IMR-90 (cell line): ENCODE measurements around the gene NPR3. TPM values are rescaled to one million over a fixed set of nuclear protein-coding genes. Genes with fewer than 3 reads are reported as not detected.
A peak's percentile ranks its signal among the peaks of the same experiment; 100 is the strongest.

ENCODE experiments used
- ATAC-seq: fragments of 200-7000 bp; cut with Tn5 transposase; 2 replicates; pipeline ENCODE4 v1.9.1; 2020; ENCODE audit warnings: low read depth, mild to moderate bottlenecking, moderate library complexity
- BruUV-seq: library from RNA; stranded (reverse); fragments of 400-500 nt; replicated peaks from 2 replicates; lab custom pipeline; 2021; lab: Mats Ljungman, UMichigan
- CTCF ChIA-PET: fragments of 300-600 bp; formaldehyde crosslinking; extraction: SDS; loops from one replicate; lab custom pipeline; 2021; ENCODE audit warnings: antibody characterized with exemption; lab: Yijun Ruan, JAX
- POLR2A ChIA-PET: fragments of 300-600 bp; sonication (Branson Sonifier 250); formaldehyde crosslinking; loops from one replicate; lab custom pipeline; 2022; ENCODE audit warnings: antibody characterized with exemption; ENCODE audit not compliant: unreplicated experiment; lab: Charles Lee
- DNase-seq: peaks from one replicate; pipeline ENCODE4 v3.0.0; 2013
- H2AFZ ChIP-seq: replicated peaks from 2 replicates; pipeline ENCODE3; 2013; ENCODE audit warnings: low read length, mild to moderate bottlenecking; ENCODE audit not compliant: poor library complexity
- H2AK5ac ChIP-seq: 2 replicates; pipeline ENCODE4 v1.6.1; 2013; ENCODE audit warnings: low read depth, low read length, inconsistent platforms
- H2AK9ac ChIP-seq: replicated peaks from 2 replicates; pipeline ENCODE3; 2013; ENCODE audit warnings: mild to moderate bottlenecking, low read depth, low read length, moderate library complexity; ENCODE audit not compliant: poor library complexity
- H2BK120ac ChIP-seq: 2 replicates; pipeline ENCODE4 v1.6.1; 2013; ENCODE audit warnings: low read depth, low read length, inconsistent platforms
- H2BK15ac ChIP-seq: 3 replicates; pipeline ENCODE4 v1.6.1; 2013; ENCODE audit warnings: low read depth, low read length, inconsistent platforms
- H2BK20ac ChIP-seq: 2 replicates; pipeline ENCODE4 v1.6.1; 2013; ENCODE audit warnings: low read depth, mild to moderate bottlenecking, inconsistent platforms, low read length, moderate library complexity
- H2BK5ac ChIP-seq: 2 replicates; pipeline ENCODE4 v1.6.1; 2013; ENCODE audit warnings: mild to moderate bottlenecking, low read depth, low read length, inconsistent platforms; ENCODE audit not compliant: poor library complexity, severe bottlenecking
- H3K14ac ChIP-seq: replicated peaks from 2 replicates; pipeline ENCODE4 v1.6.1; 2013; ENCODE audit warnings: low read depth, low read length, inconsistent platforms
- H3K18ac ChIP-seq: 2 replicates; pipeline ENCODE4 v1.6.1; 2013; ENCODE audit warnings: low read depth, low read length, control low read depth
- H3K23ac ChIP-seq: 2 replicates; pipeline ENCODE4 v1.6.1; 2013; ENCODE audit warnings: low read depth, low read length, inconsistent platforms
- H3K27ac ChIP-seq: 2 replicates; pipeline ENCODE4 v1.5.1; 2013; ENCODE audit warnings: mild to moderate bottlenecking, control low read depth, low read length; ENCODE audit not compliant: insufficient read depth
- H3K27me3 ChIP-seq: 2 replicates; pipeline ENCODE4 v1.6.1; 2013; ENCODE audit warnings: low read length; ENCODE audit not compliant: control insufficient read depth, insufficient read depth
- H3K36me3 ChIP-seq: 2 replicates; pipeline ENCODE4 v1.6.1; 2013; ENCODE audit warnings: low read length, mixed read lengths; ENCODE audit not compliant: control insufficient read depth, insufficient read depth
- H3K4ac ChIP-seq: 2 replicates; pipeline ENCODE4 v1.6.1; 2013; ENCODE audit warnings: low read depth, low read length, inconsistent platforms
- H3K4me1 ChIP-seq: 2 replicates; pipeline ENCODE4 v1.6.1; 2013; ENCODE audit warnings: low read length, mixed read lengths; ENCODE audit not compliant: control insufficient read depth, insufficient read depth
- H3K4me2 ChIP-seq: 2 replicates; pipeline ENCODE4 v1.6.1; 2013; ENCODE audit warnings: low read depth, mild to moderate bottlenecking, control low read depth, low read length, moderate library complexity
- H3K4me3 ChIP-seq: 2 replicates; pipeline ENCODE4 v1.5.1; 2013; ENCODE audit warnings: low read depth, mild to moderate bottlenecking, control low read depth, low read length, moderate library complexity; ENCODE audit not compliant: insufficient read depth
- H3K56ac ChIP-seq: 2 replicates; pipeline ENCODE4 v1.6.1; 2013; ENCODE audit warnings: low read length, inconsistent platforms; ENCODE audit not compliant: insufficient read depth; ENCODE audit errors: extremely low read depth
- H3K79me1 ChIP-seq, 2 experiments: 2 replicates each; pipeline ENCODE4 v1.6.1; 2013; ENCODE audit warnings: low read length in 2 of 2, inconsistent platforms in 1 of 2, low read depth in 1 of 2
- H3K9ac ChIP-seq: 2 replicates; pipeline ENCODE4 v1.6.1; 2013; ENCODE audit warnings: low read depth, low read length, control low read depth
- H3K9me1 ChIP-seq: 2 replicates; pipeline ENCODE4 v1.6.1; 2013; ENCODE audit warnings: low read length, inconsistent platforms; ENCODE audit not compliant: insufficient read depth
- H3K9me3 ChIP-seq: 2 replicates; pipeline ENCODE4 v1.6.1; 2013; ENCODE audit warnings: low read length; ENCODE audit not compliant: control insufficient read depth, insufficient read depth
- H4K20me1 ChIP-seq: 2 replicates; pipeline ENCODE4 v1.6.1; 2013; ENCODE audit warnings: low read length, inconsistent platforms; ENCODE audit not compliant: insufficient read depth
- H4K5ac ChIP-seq: 2 replicates; pipeline ENCODE4 v1.6.1; 2013; ENCODE audit warnings: mild to moderate bottlenecking, low read depth, low read length, control low read depth
- H4K8ac ChIP-seq, 2 experiments: 2 replicates each; pipeline ENCODE4 v1.6.1; 2013; ENCODE audit warnings: low read depth in 2 of 2, low read length in 2 of 2, control low read depth in 1 of 2, inconsistent platforms in 1 of 2
- H4K91ac ChIP-seq: 2 replicates; pipeline ENCODE4 v1.6.1; 2013; ENCODE audit warnings: low read depth, low read length, inconsistent platforms; ENCODE audit not compliant: insufficient read depth
- BHLHE40 ChIP-seq: fragments of 150-350 bp; IDR thresholded peaks from 2 replicates; pipeline ENCODE4 v1.6.1; 2016; ENCODE audit warnings: mild to moderate bottlenecking, low read depth, low read length
- CEBPB ChIP-seq: IDR thresholded peaks from 2 replicates; pipeline ENCODE4 v1.6.1; 2012; ENCODE audit warnings: low read depth, low read length, improper control_type of control experiment
- FOS ChIP-seq: fragments of 150-350 bp; IDR thresholded peaks from 2 replicates; pipeline ENCODE4 v1.6.1; 2016; ENCODE audit warnings: low read depth, low read length
- MAFK ChIP-seq: IDR thresholded peaks from 2 replicates; pipeline ENCODE4 v1.6.1; 2012; ENCODE audit warnings: low read depth, low read length, improper control_type of control experiment
- NFE2L2 ChIP-seq: fragments of 150-350 bp; IDR thresholded peaks from 2 replicates; pipeline ENCODE4 v1.6.1; 2016; ENCODE audit warnings: low read depth, mild to moderate bottlenecking, low read length
- RAD21 ChIP-seq: IDR thresholded peaks from 2 replicates; pipeline ENCODE4 v1.6.1; 2012; ENCODE audit warnings: low read length, improper control_type of control experiment
- RFX5 ChIP-seq: IDR thresholded peaks from 2 replicates; pipeline ENCODE4 v1.8.0; 2012; ENCODE audit warnings: low read depth, mild to moderate bottlenecking, low read length, moderate library complexity
- dilution Hi-C: fragments of 300-500 bp; cut with HindIII; formaldehyde crosslinking; loops from one replicate; pipeline ENCODE4 v1.14.3; 2018; ENCODE audit warnings: low sequenced_read_pairs; ENCODE audit not compliant: unreplicated experiment
- in situ Hi-C: fragments of 300-500 bp; cut with MboI; formaldehyde crosslinking; loops from 3 replicates; pipeline ENCODE4 v1.14.3; 2019; ENCODE audit warnings: low sequenced_read_pairs, inconsistent platforms, mixed read lengths
- intact Hi-C: fragments of 100-400 bp; cut with micrococcal nuclease; formaldehyde crosslinking; loops from 2 replicates; pipeline ENCODE4 v1.10.0; 2022
- polyA plus RNA-seq, 3 experiments: library from polyadenylated mRNA; depleted of rRNA; stranded (reverse); fragments of >200 nt; gene quantifications; 2 replicates each; pipeline ENCODE4 v1.2.3, GENCODE V29; 2012; ENCODE audit warnings: low replicate concordance in 1 of 3
- total RNA-seq: library from RNA; depleted of rRNA; stranded (reverse); fragments of >200 nt; gene quantifications from 2 replicates; pipeline ENCODE4 v1.2.3, GENCODE V29; 2012
- TF ChIP-seq, protein P1 (sequence below): fragments of 150-350 bp; IDR thresholded peaks from 2 replicates; pipeline ENCODE4 v1.6.1; 2017; ENCODE audit warnings: mild to moderate bottlenecking, antibody characterized with exemption, low read length, low read depth
- TF ChIP-seq, protein P2 (sequence below): conservative IDR thresholded peaks from 2 replicates; pipeline ENCODE4 v1.5.1; 2012; ENCODE audit warnings: mild to moderate bottlenecking, low read depth, low read length, improper control_type of control experiment

Gene NPR3
- total and polyA plus RNA-seq, 2 of the 4 experiments (the other 2 are of a cell fraction): 24.6 to 88.2 TPM

DNA sequence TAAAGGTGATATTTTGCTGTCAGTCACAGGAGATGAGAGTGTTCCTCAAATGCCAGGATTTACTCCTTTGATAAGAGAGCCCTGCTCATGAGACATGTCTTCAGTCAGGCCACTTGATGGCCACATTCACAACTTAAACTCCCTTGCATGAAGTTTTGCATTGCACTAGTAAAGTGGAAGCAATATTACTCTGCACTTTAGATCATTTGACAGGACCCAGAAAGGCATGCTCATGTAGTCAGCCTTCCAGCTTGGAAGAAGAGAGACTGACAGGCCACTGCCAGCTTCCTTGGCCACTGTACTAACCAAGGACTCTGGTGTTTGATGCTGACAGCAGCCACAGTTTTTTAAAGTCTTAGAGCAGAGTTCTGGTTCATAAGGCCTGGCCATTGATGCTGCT, 42.6 kb downstream of the NPR3 start:
- in situ Hi-C loops (no loop called here), intact Hi-C loops (no loop called here), dilution Hi-C loops (no loop called here)
- peak; percentile 61 for ATAC-seq
- Histone ChIP-seq H4K20me1 (no peaks in the 10 kb centered on the region), H3K27me3 (no peaks in the 10 kb centered on the region), H4K91ac (peak overlapping the region; percentile 78), H2BK120ac (peak overlapping the region; percentile 84), H3K9me3 (no peaks in the 10 kb centered on the region), H2BK20ac (peak overlapping the region; percentile 66), H3K4me2 (peak overlapping the region; percentile 36; the same call in 1 of the 2 replicates), H4K8ac (peak overlapping the region; percentile 9 to 65), H3K4ac (peak overlapping the region; percentile 69), H2AFZ (peak overlapping the region; percentile 54), H3K14ac (peak overlapping the region; percentile 67), H3K9ac (peak overlapping the region; percentile 16; the same call in 1 of the 2 replicates), H2AK5ac (peak overlapping the region; percentile 68), H3K9me1 (no peaks in the 10 kb centered on the region), H4K5ac (peak overlapping the region; percentile 94), H3K36me3 (peaks cover 8% of the 10 kb centered on the region), H3K4me1 (peaks cover 7% of the 10 kb centered on the region), H2AK9ac (peak overlapping the region; percentile 47), H2BK15ac (peak overlapping the region; percentile 61), H3K4me3 (no peak overlapping the region), H3K56ac (peak overlapping the region; percentile 57; the same call in 1 of the 2 replicates), H3K23ac (peak overlapping the region; percentile 21), H3K79me1 (peaks cover 4 to 5% of the 10 kb centered on the region in 2 experiments; a peak in 2 of 4 replicates), H3K27ac (peak overlapping the region; percentile 78), H2BK5ac (peak overlapping the region; percentile 87), H3K18ac (peak overlapping the region; percentile 47)
- TF ChIP-seq RFX5: no peak
- TF ChIP-seq BHLHE40: no peak
- TF ChIP-seq FOS: no peak
- TF ChIP-seq, protein P1, sequence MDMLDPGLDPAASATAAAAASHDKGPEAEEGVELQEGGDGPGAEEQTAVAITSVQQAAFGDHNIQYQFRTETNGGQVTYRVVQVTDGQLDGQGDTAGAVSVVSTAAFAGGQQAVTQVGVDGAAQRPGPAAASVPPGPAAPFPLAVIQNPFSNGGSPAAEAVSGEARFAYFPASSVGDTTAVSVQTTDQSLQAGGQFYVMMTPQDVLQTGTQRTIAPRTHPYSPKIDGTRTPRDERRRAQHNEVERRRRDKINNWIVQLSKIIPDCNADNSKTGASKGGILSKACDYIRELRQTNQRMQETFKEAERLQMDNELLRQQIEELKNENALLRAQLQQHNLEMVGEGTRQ: no peak
- TF ChIP-seq NFE2L2: no peak
- TF ChIP-seq, protein P2, sequence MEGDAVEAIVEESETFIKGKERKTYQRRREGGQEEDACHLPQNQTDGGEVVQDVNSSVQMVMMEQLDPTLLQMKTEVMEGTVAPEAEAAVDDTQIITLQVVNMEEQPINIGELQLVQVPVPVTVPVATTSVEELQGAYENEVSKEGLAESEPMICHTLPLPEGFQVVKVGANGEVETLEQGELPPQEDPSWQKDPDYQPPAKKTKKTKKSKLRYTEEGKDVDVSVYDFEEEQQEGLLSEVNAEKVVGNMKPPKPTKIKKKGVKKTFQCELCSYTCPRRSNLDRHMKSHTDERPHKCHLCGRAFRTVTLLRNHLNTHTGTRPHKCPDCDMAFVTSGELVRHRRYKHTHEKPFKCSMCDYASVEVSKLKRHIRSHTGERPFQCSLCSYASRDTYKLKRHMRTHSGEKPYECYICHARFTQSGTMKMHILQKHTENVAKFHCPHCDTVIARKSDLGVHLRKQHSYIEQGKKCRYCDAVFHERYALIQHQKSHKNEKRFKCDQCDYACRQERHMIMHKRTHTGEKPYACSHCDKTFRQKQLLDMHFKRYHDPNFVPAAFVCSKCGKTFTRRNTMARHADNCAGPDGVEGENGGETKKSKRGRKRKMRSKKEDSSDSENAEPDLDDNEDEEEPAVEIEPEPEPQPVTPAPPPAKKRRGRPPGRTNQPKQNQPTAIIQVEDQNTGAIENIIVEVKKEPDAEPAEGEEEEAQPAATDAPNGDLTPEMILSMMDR: peak; percentile 25; the same call in 1 of the 2 replicates
- TF ChIP-seq CEBPB: no peak
- no peak for TF ChIP-seq MAFK
- TF ChIP-seq RAD21: peak; percentile 20; the same call in 1 of the 2 replicates
- CTCF ChIA-PET: no interaction called here
- POLR2A ChIA-PET: no interaction called here
- BruUV-seq: no TSS peak
- DNase-seq: peak; percentile 51
